ENCODE results near the gene SNX6. TPM values are rescaled to one million over a fixed set of nuclear protein-coding genes. Genes with fewer than 3 reads are reported as not detected.

Gene SNX6
- polyA plus RNA-seq, 3 donors, result 46.7 to 115 (median 114) TPM

DNA sequence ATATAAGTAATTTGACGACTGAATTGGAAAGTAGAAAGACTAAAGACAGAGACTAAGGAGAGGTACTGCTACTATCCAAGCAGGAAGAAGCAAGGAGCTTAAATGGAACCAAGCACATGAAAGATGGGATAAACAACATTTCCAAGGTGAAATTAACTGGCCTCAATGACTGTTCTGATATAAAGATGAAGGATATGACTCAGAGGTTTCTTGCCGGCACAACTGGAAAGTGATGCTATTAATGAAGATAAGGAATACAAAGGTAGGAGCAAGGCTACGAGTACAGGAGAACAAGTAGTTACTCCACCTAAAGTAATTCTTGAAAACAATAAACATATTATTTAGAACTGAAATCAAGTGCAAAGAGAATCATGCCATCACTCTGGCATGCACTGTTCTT lies 6.4 kb downstream of the SNX6 start:
- Histone ChIP-seq H4K20me1 (ENCODE audit: insufficient read depth, low read length) (peaks cover 89% of the 10 kb centered on the region), H3K79me2 (ENCODE audit: insufficient read depth, low read length) (peaks cover 70% of the 10 kb centered on the region), H3K27me3 (ENCODE audit: control insufficient read depth in 2 of 2, insufficient read depth in 2 of 2, low read length in 2 of 2) (no peaks in the 10 kb centered on the region), H2AFZ (ENCODE audit: insufficient read depth, low read depth, low read length, poor library complexity, severe bottlenecking) (no peak overlapping the region), H3K9me3 (replicated peaks in 1 of 2; ENCODE audit: control insufficient read depth in 1 of 2, insufficient read depth in 1 of 2, low read length in 2 of 2) (no peaks in the 10 kb centered on the region), H3K4me2 (replicated peaks; ENCODE audit: extremely low read depth, low read length, poor library complexity, severe bottlenecking) (no peak overlapping the region), H3K27ac (ENCODE audit: low read depth in 1 of 2, low read length in 2 of 2) (no peak overlapping the region), H3K36me3 (replicated peaks in 1 of 2; ENCODE audit: control insufficient read depth in 1 of 2, insufficient read depth in 2 of 2, low read length in 2 of 2) (peaks cover 19 to 50% of the 10 kb centered on the region in 2 donors), H3K4me3 (replicated peaks in 1 of 3; ENCODE audit: low read depth in 2 of 3, low read length in 3 of 3) (no peak overlapping the region), H3K4me1 (ENCODE audit: control insufficient read depth in 1 of 2, insufficient read depth in 2 of 2, low read length in 2 of 2) (peaks cover 27 to 29% of the 10 kb centered on the region in 2 donors), H3K9ac (ENCODE audit: insufficient read depth, low read length, poor library complexity, severe bottlenecking) (no peak overlapping the region)
- DNase-seq, result no peak
- no peaks in the 10 kb centered on the region for H3K9me3 Mint-ChIP-seq
- H3K4me1 Mint-ChIP-seq, result peaks cover 47% of the 10 kb centered on the region
- H3K27ac Mint-ChIP-seq, result no peak overlapping the region
- H3K27me3 Mint-ChIP-seq (ENCODE audit: low read depth in 3 of 3), result peaks cover 0 to 2% (median 0%) of the 10 kb centered on the region in 3 donors
- intact Hi-C loops (cut with micrococcal nuclease), result no loop called here
- 100% methylated on average over 1 of the region's 3 CpGs for WGBS (ENCODE audit: insufficient coverage)
- TF ChIP-seq, protein P1, sequence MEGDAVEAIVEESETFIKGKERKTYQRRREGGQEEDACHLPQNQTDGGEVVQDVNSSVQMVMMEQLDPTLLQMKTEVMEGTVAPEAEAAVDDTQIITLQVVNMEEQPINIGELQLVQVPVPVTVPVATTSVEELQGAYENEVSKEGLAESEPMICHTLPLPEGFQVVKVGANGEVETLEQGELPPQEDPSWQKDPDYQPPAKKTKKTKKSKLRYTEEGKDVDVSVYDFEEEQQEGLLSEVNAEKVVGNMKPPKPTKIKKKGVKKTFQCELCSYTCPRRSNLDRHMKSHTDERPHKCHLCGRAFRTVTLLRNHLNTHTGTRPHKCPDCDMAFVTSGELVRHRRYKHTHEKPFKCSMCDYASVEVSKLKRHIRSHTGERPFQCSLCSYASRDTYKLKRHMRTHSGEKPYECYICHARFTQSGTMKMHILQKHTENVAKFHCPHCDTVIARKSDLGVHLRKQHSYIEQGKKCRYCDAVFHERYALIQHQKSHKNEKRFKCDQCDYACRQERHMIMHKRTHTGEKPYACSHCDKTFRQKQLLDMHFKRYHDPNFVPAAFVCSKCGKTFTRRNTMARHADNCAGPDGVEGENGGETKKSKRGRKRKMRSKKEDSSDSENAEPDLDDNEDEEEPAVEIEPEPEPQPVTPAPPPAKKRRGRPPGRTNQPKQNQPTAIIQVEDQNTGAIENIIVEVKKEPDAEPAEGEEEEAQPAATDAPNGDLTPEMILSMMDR (IDR thresholded peaks at IDR 0.05), result no peak
- H3K36me3 Mint-ChIP-seq, result peaks cover 29 to 64% of the 10 kb centered on the region in 2 donors
- no peak overlapping the region for H3K4me3 Mint-ChIP-seq

DNA sequence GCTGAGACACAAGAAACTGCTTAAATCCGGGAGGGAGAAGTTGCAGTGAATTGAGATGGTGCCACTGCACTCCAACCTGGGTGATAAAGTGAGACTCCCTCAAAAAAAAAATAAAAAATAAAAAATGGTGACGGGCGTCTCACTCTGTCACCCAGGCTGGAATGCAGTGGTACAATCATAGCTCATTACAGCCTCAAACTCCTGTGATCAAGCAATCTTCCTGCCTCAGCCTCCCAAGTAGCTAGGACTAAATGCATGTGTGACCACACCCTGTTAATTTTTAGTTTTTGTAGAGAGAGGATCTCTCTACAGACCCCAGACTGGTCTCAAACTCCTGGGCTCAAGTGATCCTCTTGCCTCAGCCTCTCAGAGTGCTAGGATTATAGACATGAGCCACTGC lies 9.1 kb downstream of the SNX6 start:
- intact Hi-C loops (cut with micrococcal nuclease), result no loop called here
- Histone ChIP-seq H3K9me3 (replicated peaks in 1 of 2; ENCODE audit: control insufficient read depth in 1 of 2, insufficient read depth in 1 of 2, low read length in 2 of 2) (no peaks in the 10 kb centered on the region), H3K9ac (ENCODE audit: insufficient read depth, low read length, poor library complexity, severe bottlenecking) (no peak overlapping the region), H3K4me1 (ENCODE audit: control insufficient read depth in 1 of 2, insufficient read depth in 2 of 2, low read length in 2 of 2) (peaks cover 23 to 27% of the 10 kb centered on the region in 2 donors), H3K27me3 (ENCODE audit: control insufficient read depth in 2 of 2, insufficient read depth in 2 of 2, low read length in 2 of 2) (no peaks in the 10 kb centered on the region), H3K4me2 (replicated peaks; ENCODE audit: extremely low read depth, low read length, poor library complexity, severe bottlenecking) (no peak overlapping the region), H3K27ac (ENCODE audit: low read depth in 1 of 2, low read length in 2 of 2) (no peak overlapping the region), H4K20me1 (ENCODE audit: insufficient read depth, low read length) (peaks cover 99% of the 10 kb centered on the region), H3K79me2 (ENCODE audit: insufficient read depth, low read length) (peaks cover 68% of the 10 kb centered on the region), H3K4me3 (replicated peaks in 1 of 3; ENCODE audit: low read depth in 2 of 3, low read length in 3 of 3) (no peak overlapping the region), H2AFZ (ENCODE audit: insufficient read depth, low read depth, low read length, poor library complexity, severe bottlenecking) (no peak overlapping the region), H3K36me3 (replicated peaks in 1 of 2; ENCODE audit: control insufficient read depth in 1 of 2, insufficient read depth in 2 of 2, low read length in 2 of 2) (peaks cover 25 to 63% of the 10 kb centered on the region in 2 donors)
- Mint-ChIP-seq H3K36me3 (peaks cover 43 to 75% of the 10 kb centered on the region in 2 donors), H3K27me3 (ENCODE audit: low read depth in 3 of 3) (peaks cover 0 to 2% (median 0%) of the 10 kb centered on the region in 3 donors), H3K4me1 (peaks cover 36% of the 10 kb centered on the region), H3K4me3 (no peak overlapping the region), H3K27ac (peak overlapping the region in 5 of 7 donors; percentile 2 to 86 (median 58)), H3K9me3 (no peaks in the 10 kb centered on the region)
- TF ChIP-seq, protein P1 (IDR thresholded peaks at IDR 0.05), result no peak
- peak in 1 of 3 donors; percentile 21 for DNase-seq
- no CpG with 5 or more reads among the region's 3 CpGs for WGBS (ENCODE audit: insufficient coverage)
